KMS-11 (cell line): ENCODE data around the gene MAP4K3.

Source experiments
- H2AFZ ChIP-seq: fragments of 200-600 bp; sonication (generic); 2 replicates; pipeline ENCODE4 v1.6.1; 2016; ENCODE audit warnings: antibody characterized with exemption, mixed run types, low read depth
- H3K27ac ChIP-seq: fragments of 200-600 bp; sonication (generic); 2 replicates; pipeline ENCODE4 v1.6.1; 2016; ENCODE audit warnings: mild to moderate bottlenecking, mixed run types
- H3K27me3 ChIP-seq: fragments of 200-600 bp; sonication (generic); 2 replicates; pipeline ENCODE4 v1.6.1; 2017; ENCODE audit warnings: mild to moderate bottlenecking, low read depth, mixed run types, moderate library complexity; ENCODE audit not compliant: insufficient read depth
- H3K36me3 ChIP-seq: fragments of 200-600 bp; sonication (generic); 2 replicates; pipeline ENCODE4 v1.6.1; 2017; ENCODE audit warnings: mild to moderate bottlenecking, mixed run types; ENCODE audit not compliant: insufficient read depth
- H3K4me1 ChIP-seq: fragments of 200-600 bp; sonication (generic); 2 replicates; pipeline ENCODE4 v1.6.1; 2016; ENCODE audit warnings: mild to moderate bottlenecking, low read depth, mixed run types; ENCODE audit not compliant: poor library complexity, severe bottlenecking
- H3K4me2 ChIP-seq: fragments of 200-600 bp; sonication (generic); 2 replicates; pipeline ENCODE4 v1.7.0; 2016; ENCODE audit warnings: mild to moderate bottlenecking, mixed run types
- H3K4me3 ChIP-seq: fragments of 200-600 bp; sonication (generic); IDR thresholded peaks from 2 replicates; pipeline ENCODE4 v1.6.1; 2017; ENCODE audit warnings: low read depth, low read length, mixed read lengths; ENCODE audit not compliant: insufficient read depth
- H3K79me2 ChIP-seq: fragments of 200-600 bp; sonication (generic); 2 replicates; pipeline ENCODE4 v1.6.1; 2016; ENCODE audit warnings: low read depth, mixed run types; ENCODE audit not compliant: insufficient read depth
- H3K9ac ChIP-seq: fragments of 200-600 bp; sonication (generic); 2 replicates; pipeline ENCODE4 v1.6.1; 2016; ENCODE audit warnings: mild to moderate bottlenecking, mixed run types
- H4K20me1 ChIP-seq: fragments of 200-600 bp; sonication (generic); 2 replicates; pipeline ENCODE4 v1.6.1; 2016; ENCODE audit warnings: mild to moderate bottlenecking, mixed run types; ENCODE audit not compliant: insufficient read depth
- CTCF ChIP-seq: fragments of 200-600 bp; sonication (generic); conservative IDR thresholded peaks from 2 replicates; pipeline ENCODE4 v1.6.1; 2017; ENCODE audit warnings: low read depth, mild to moderate bottlenecking, antibody characterized with exemption, low read length, moderate library complexity, mixed read lengths

The MAP4K3 gene

GRCh38 chr2:39232141-39232540, 204.9 kb downstream of the MAP4K3 start:
- Histone ChIP-seq H3K4me3 (no peak overlapping the region), H3K4me2 (no peak overlapping the region), H2AFZ (no peak overlapping the region), H3K27ac (no peak overlapping the region), H3K4me1 (peaks cover 9% of the 10 kb centered on the region), H3K9ac (no peak overlapping the region), H3K27me3 (no peaks in the 10 kb centered on the region), H4K20me1 (no peaks in the 10 kb centered on the region), H3K79me2 (no peaks in the 10 kb centered on the region), H3K36me3 (no peaks in the 10 kb centered on the region)
- TF ChIP-seq CTCF, result no peak

- no peaks in the 10 kb centered on the region for H3K27me3 ChIP-seq
- H4K20me1 ChIP-seq, result no peaks in the 10 kb centered on the region
- peak; percentile 44 for TF ChIP-seq CTCF
- H3K36me3 ChIP-seq, result no peaks in the 10 kb centered on the region
- H3K4me3 ChIP-seq, result no peak overlapping the region
- no peak overlapping the region for H3K9ac ChIP-seq
- no peak overlapping the region for H2AFZ ChIP-seq
- H3K79me2 ChIP-seq, result no peaks in the 10 kb centered on the region
- H3K27ac ChIP-seq, result no peak overlapping the region
- H3K4me1 ChIP-seq, result peaks cover 24% of the 10 kb centered on the region
- H3K4me2 ChIP-seq, result no peak overlapping the region; the same call in 1 of the 2 replicates
Measured at GRCh38 chr2:39228413-39229209, 208.5 kb downstream of the MAP4K3 start.

- no peaks in the 10 kb centered on the region for H3K79me2 ChIP-seq
- no peak overlapping the region for H3K27ac ChIP-seq
- no peak overlapping the region for H3K9ac ChIP-seq
- peak; percentile 97 for TF ChIP-seq CTCF
- no peaks in the 10 kb centered on the region for H3K27me3 ChIP-seq
- no peaks in the 10 kb centered on the region for H4K20me1 ChIP-seq
- H3K36me3 ChIP-seq, result no peaks in the 10 kb centered on the region
- H2AFZ ChIP-seq, result 0 out of 2 replicates have a peak overlapping the region, but pooled peaks have one; percentile 7
- H3K4me2 ChIP-seq, result no peak overlapping the region; the same call in 1 of the 2 replicates
- H3K4me3 ChIP-seq, result no peak overlapping the region
- H3K4me1 ChIP-seq, result peaks cover 24% of the 10 kb centered on the region
Measured at GRCh38 chr2:39227628-39228412, 209.3 kb downstream of the MAP4K3 start.

- peaks cover 24% of the 10 kb centered on the region for H3K4me1 ChIP-seq
- H3K36me3 ChIP-seq, result no peaks in the 10 kb centered on the region
- TF ChIP-seq CTCF, result no peak
- H3K9ac ChIP-seq, result no peak overlapping the region
- H4K20me1 ChIP-seq, result no peaks in the 10 kb centered on the region
- H3K4me3 ChIP-seq, result no peak overlapping the region
- no peaks in the 10 kb centered on the region for H3K79me2 ChIP-seq
- H2AFZ ChIP-seq, result no peak overlapping the region
- H3K27me3 ChIP-seq, result no peaks in the 10 kb centered on the region
- no peak overlapping the region for H3K27ac ChIP-seq
- peak overlapping the region; percentile 29; the same call in 1 of the 2 replicates for H3K4me2 ChIP-seq
Measured at GRCh38 chr2:39225567-39225966, 211.5 kb downstream of the MAP4K3 start.
